AG09319 (cell line): Measurements from ENCODE around the gene GALC.

Source experiments
- DNase-seq: peaks from one replicate; pipeline ENCODE4 v3.0.0-alpha.2; 2010; ENCODE audit warnings: low read depth; ENCODE audit errors: extremely low read depth
- TF ChIP-seq, protein P1 (sequence below): IDR thresholded peaks from 2 replicates; pipeline ENCODE4 v1.5.1; 2011; ENCODE audit warnings: low read depth, mild to moderate bottlenecking, inconsistent platforms, low read length, moderate library complexity

The GALC gene

DNA sequence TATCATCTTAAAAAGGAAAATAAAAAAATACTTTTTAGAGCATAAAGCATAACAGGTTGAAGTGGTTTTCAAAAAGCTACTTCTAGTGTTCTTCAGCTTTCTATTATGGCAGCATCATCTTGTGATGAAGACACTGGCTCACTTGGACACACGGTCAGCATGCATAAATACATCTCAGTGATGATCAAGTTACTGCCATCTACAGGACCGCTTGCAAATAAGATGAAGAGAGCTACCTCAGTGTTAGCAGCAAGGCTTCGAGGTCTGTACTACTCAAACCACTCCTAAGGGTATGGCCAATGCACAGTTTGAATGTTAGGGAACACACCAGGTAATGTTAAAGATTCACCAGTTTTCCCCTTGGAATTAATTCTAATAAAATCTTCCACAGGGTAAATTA is 58.8 kb downstream of the GALC start:
- TF ChIP-seq, protein P1, sequence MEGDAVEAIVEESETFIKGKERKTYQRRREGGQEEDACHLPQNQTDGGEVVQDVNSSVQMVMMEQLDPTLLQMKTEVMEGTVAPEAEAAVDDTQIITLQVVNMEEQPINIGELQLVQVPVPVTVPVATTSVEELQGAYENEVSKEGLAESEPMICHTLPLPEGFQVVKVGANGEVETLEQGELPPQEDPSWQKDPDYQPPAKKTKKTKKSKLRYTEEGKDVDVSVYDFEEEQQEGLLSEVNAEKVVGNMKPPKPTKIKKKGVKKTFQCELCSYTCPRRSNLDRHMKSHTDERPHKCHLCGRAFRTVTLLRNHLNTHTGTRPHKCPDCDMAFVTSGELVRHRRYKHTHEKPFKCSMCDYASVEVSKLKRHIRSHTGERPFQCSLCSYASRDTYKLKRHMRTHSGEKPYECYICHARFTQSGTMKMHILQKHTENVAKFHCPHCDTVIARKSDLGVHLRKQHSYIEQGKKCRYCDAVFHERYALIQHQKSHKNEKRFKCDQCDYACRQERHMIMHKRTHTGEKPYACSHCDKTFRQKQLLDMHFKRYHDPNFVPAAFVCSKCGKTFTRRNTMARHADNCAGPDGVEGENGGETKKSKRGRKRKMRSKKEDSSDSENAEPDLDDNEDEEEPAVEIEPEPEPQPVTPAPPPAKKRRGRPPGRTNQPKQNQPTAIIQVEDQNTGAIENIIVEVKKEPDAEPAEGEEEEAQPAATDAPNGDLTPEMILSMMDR = no peak
- no peak for DNase-seq

DNA sequence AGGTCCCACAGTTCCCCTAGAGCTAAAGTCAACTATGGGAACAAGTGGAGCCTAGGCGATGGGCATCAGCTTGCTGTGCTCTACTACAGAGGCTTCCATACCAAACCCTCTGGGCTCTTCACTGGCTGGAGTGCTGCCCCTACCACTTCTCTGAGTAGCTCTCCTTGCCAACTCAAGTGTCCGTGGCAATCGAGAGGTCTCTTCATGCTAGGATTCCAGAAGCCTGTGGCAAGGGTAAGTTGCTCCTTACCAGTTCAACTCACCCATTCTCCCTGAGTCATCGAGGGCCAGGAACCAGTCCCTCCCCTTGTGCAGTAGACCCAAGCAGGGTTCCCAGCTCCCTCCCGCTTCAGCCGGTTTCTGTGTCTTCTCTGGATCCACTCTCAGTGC is 76.1 kb downstream of the GALC start:
- TF ChIP-seq, protein P1 = no peak
- DNase-seq = no peak

DNA sequence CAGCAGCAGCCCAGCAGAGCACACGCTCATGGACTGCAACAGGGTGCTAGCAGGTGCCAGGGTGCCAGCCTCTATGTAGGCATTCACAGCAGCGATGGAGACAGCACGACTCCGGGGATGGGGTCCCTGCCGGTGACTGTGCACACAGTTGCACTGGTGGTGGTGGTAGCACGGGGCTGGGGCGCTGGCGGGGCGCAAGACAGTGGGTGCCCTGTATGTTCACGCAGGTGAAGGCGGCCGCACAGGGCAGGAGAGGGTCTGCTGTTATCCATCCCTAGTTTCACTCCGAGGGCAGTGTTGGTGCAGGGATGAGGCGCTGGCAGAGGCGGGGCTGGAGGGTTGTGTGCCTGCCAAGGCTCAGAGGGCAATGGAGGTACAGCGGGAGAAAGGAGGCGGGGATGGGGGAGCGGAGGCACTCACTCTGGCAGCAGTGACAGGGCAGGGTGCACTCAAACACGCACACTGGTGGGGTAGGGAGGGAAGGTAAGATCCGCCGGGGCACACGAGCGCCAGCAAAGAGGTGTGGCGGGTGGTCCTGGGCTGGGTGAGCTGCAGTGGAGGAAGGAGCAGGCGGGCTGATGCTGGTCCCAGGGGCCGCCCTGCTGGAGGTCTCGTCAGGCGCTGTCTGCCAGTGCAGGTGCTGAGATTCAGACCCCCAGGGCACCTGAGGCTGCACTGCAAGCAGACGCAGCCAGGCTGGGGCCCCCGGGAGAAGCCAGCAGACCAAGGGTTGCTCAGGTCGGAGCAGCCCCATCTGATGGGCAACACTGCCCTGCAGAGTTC is 76.7 kb downstream of the GALC start:
- TF ChIP-seq, protein P1 = no peak
- no peak for DNase-seq

DNA sequence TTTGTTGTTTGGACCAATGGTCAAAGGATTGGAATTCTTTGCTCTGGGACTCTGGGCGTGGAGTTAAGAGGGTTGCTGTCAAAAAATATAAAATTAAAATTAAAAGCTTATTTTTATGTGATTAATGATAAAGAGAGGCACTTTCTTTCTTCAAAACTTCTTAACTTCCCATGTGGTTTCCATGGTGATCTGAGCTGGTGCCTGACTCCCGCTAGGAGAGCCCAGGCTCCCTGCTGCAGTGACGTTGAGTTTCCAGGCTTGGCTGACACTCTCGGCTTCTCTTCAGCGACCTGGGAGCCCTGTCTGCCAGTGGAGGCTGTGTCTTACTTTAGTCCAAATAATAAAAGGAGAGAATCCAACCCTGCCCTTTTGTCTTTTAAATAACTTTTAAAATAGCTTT is 84.4 kb downstream of the GALC start:
- TF ChIP-seq, protein P1 = no peak
- no peak for DNase-seq

DNA sequence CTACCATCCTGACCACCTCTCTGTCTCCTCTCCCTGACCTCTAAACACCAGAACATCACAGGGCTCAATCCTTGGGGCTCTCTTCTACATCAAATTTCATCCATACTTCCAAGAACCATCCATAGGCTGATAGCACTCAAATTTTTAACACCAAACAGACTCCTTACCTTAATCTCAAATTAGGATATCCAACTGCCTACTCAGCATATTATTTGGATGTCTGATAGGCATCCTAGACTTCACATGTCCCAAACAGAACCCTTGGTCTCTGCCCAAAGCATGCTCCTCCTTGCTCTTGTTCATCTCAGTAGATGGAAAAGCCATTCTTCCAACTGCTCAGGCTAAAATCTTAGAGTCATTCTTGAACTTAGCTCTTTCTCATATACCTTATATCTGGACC is 91.3 kb downstream of the GALC start:
- no peak for DNase-seq
- TF ChIP-seq, protein P1 = no peak

DNA sequence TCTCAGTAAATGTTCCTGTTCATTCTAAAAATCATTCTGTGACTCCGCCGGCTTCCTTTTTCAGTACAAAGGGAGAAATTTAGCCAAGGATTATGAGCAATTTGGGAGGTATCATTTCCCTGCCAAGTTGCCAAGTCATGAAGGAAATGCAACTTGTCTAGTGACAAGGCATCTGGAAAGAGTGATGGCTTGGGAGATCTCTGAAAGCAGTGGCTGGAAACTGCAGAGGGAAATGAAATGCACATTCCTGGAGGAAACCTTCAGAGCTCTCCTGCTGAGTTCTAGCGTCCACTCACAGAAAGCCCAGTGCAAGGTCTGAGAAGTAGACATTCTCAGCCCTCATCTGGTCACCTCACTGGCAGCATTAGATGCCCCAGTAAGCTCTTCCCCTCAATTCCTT is 91.7 kb downstream of the GALC start:
- TF ChIP-seq, protein P1 = no peak

DNA sequence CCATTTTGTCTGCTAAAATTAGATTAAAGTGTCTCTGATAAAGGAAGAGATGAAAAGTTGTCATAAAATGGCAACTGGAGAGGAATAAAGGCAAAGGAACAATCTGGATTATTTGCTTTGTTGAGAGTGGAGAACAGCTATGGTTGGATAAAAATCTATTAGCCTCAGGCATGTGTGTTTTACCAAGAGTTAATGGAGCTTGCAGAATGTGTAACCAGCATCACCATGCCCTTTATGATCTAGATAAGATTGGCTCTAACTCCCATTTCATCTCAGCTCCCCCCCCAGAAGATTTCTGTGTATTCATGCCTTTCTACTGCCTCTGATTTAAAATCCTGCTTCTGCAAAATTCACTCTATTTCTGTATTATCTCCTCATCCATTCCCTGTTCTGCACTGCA is 93.8 kb downstream of the GALC start:
- TF ChIP-seq, protein P1 = no peak
- no peak for DNase-seq

More for the DNA sequence above, 91.7 kb downstream of the GALC start:
- DNase-seq = no peak
